ENCODE measurements around the gene DNAH2.

Gene DNAH2

GRCh38 chr17:7744416-7744815 is 26.9 kb downstream of the DNAH2 start:
- Histone ChIP-seq H3K4me3 (ENCODE audit: low read length) (no peak overlapping the region), H3K9ac (ENCODE audit: low read length) (no peak overlapping the region), H3K36me3 (ENCODE audit: control insufficient read depth, insufficient read depth, low read length) (no peaks in the 10 kb centered on the region), H3K27ac (ENCODE audit: low read depth, low read length) (no peak overlapping the region), H3K4me1 (ENCODE audit: control insufficient read depth, insufficient read depth, low read length) (no peaks in the 10 kb centered on the region), H3K27me3 (ENCODE audit: control insufficient read depth, insufficient read depth, low read length) (no peaks in the 10 kb centered on the region)

- Histone ChIP-seq H3K27ac (ENCODE audit: low read depth, low read length) (no peak overlapping the region), H3K4me1 (ENCODE audit: control insufficient read depth, insufficient read depth, low read length) (no peaks in the 10 kb centered on the region), H3K4me3 (ENCODE audit: low read length) (no peak overlapping the region), H3K27me3 (ENCODE audit: control insufficient read depth, insufficient read depth, low read length) (no peaks in the 10 kb centered on the region), H3K36me3 (ENCODE audit: control insufficient read depth, insufficient read depth, low read length) (no peaks in the 10 kb centered on the region), H3K9ac (ENCODE audit: low read length) (no peak overlapping the region)
Observed at GRCh38 chr17:7745748-7746470, 28.4 kb downstream of the DNAH2 start.

GRCh38 chr17:7747635-7748071 is 30.1 kb downstream of the DNAH2 start:
- H3K9ac ChIP-seq (ENCODE audit: low read length) = no peak overlapping the region
- H3K4me1 ChIP-seq (ENCODE audit: control insufficient read depth, insufficient read depth, low read length) = no peaks in the 10 kb centered on the region
- H3K36me3 ChIP-seq (ENCODE audit: control insufficient read depth, insufficient read depth, low read length) = no peaks in the 10 kb centered on the region
- H3K27me3 ChIP-seq (ENCODE audit: control insufficient read depth, insufficient read depth, low read length) = no peaks in the 10 kb centered on the region
- H3K27ac ChIP-seq (ENCODE audit: low read depth, low read length) = no peak overlapping the region
- no peak overlapping the region for H3K4me3 ChIP-seq (ENCODE audit: low read length)

GRCh38 chr17:7748076-7748775 is 30.7 kb downstream of the DNAH2 start:
- no peak overlapping the region for H3K9ac ChIP-seq (ENCODE audit: low read length)
- no peaks in the 10 kb centered on the region for H3K36me3 ChIP-seq (ENCODE audit: control insufficient read depth, insufficient read depth, low read length)
- no peaks in the 10 kb centered on the region for H3K4me1 ChIP-seq (ENCODE audit: control insufficient read depth, insufficient read depth, low read length)
- no peak overlapping the region for H3K4me3 ChIP-seq (ENCODE audit: low read length)
- no peaks in the 10 kb centered on the region for H3K27me3 ChIP-seq (ENCODE audit: control insufficient read depth, insufficient read depth, low read length)
- no peak overlapping the region for H3K27ac ChIP-seq (ENCODE audit: low read depth, low read length)

- Histone ChIP-seq H3K4me1 (ENCODE audit: control insufficient read depth, insufficient read depth, low read length) (no peaks in the 10 kb centered on the region), H3K9ac (ENCODE audit: low read length) (no peak overlapping the region), H3K36me3 (ENCODE audit: control insufficient read depth, insufficient read depth, low read length) (no peaks in the 10 kb centered on the region), H3K27ac (ENCODE audit: low read depth, low read length) (no peak overlapping the region), H3K27me3 (ENCODE audit: control insufficient read depth, insufficient read depth, low read length) (no peaks in the 10 kb centered on the region), H3K4me3 (ENCODE audit: low read length) (no peak overlapping the region)
Observed at GRCh38 chr17:7750321-7750821, 32.8 kb downstream of the DNAH2 start.

GRCh38 chr17:7754656-7755055 is 37.1 kb downstream of the DNAH2 start:
- no peaks in the 10 kb centered on the region for H3K36me3 ChIP-seq (ENCODE audit: control insufficient read depth, insufficient read depth, low read length)
- H3K27me3 ChIP-seq (ENCODE audit: control insufficient read depth, insufficient read depth, low read length) = no peaks in the 10 kb centered on the region
- H3K9ac ChIP-seq (ENCODE audit: low read length) = no peak overlapping the region
- H3K4me3 ChIP-seq (ENCODE audit: low read length) = no peak overlapping the region
- no peaks in the 10 kb centered on the region for H3K4me1 ChIP-seq (ENCODE audit: control insufficient read depth, insufficient read depth, low read length)
- no peak overlapping the region for H3K27ac ChIP-seq (ENCODE audit: low read depth, low read length)

- no peak overlapping the region for H3K9ac ChIP-seq (ENCODE audit: low read length)
- H3K27me3 ChIP-seq (ENCODE audit: control insufficient read depth, insufficient read depth, low read length) = no peaks in the 10 kb centered on the region
- H3K27ac ChIP-seq (ENCODE audit: low read depth, low read length) = no peak overlapping the region
- no peaks in the 10 kb centered on the region for H3K36me3 ChIP-seq (ENCODE audit: control insufficient read depth, insufficient read depth, low read length)
- H3K4me3 ChIP-seq (ENCODE audit: low read length) = no peak overlapping the region
- no peaks in the 10 kb centered on the region for H3K4me1 ChIP-seq (ENCODE audit: control insufficient read depth, insufficient read depth, low read length)
Observed at GRCh38 chr17:7755095-7755890, 37.7 kb downstream of the DNAH2 start.

- H3K27ac ChIP-seq (ENCODE audit: low read depth, low read length) = no peak overlapping the region
- no peak overlapping the region for H3K9ac ChIP-seq (ENCODE audit: low read length)
- H3K4me3 ChIP-seq (ENCODE audit: low read length) = no peak overlapping the region
- no peaks in the 10 kb centered on the region for H3K36me3 ChIP-seq (ENCODE audit: control insufficient read depth, insufficient read depth, low read length)
- no peaks in the 10 kb centered on the region for H3K4me1 ChIP-seq (ENCODE audit: control insufficient read depth, insufficient read depth, low read length)
- no peaks in the 10 kb centered on the region for H3K27me3 ChIP-seq (ENCODE audit: control insufficient read depth, insufficient read depth, low read length)
Observed at GRCh38 chr17:7756968-7757367, 39.4 kb downstream of the DNAH2 start.

- H3K27me3 ChIP-seq (ENCODE audit: control insufficient read depth, insufficient read depth, low read length) = peaks cover 2% of the 10 kb centered on the region
- H3K27ac ChIP-seq (ENCODE audit: low read depth, low read length) = no peak overlapping the region
- no peak overlapping the region for H3K4me3 ChIP-seq (ENCODE audit: low read length)
- no peaks in the 10 kb centered on the region for H3K4me1 ChIP-seq (ENCODE audit: control insufficient read depth, insufficient read depth, low read length)
- H3K9ac ChIP-seq (ENCODE audit: low read length) = no peak overlapping the region
- H3K36me3 ChIP-seq (ENCODE audit: control insufficient read depth, insufficient read depth, low read length) = no peaks in the 10 kb centered on the region
Observed at GRCh38 chr17:7763919-7764318, 46.4 kb downstream of the DNAH2 start.

GRCh38 chr17:7767004-7767403 is 49.5 kb downstream of the DNAH2 start:
- Histone ChIP-seq H3K4me1 (ENCODE audit: control insufficient read depth, insufficient read depth, low read length) (no peaks in the 10 kb centered on the region), H3K4me3 (ENCODE audit: low read length) (no peak overlapping the region), H3K9ac (ENCODE audit: low read length) (no peak overlapping the region), H3K36me3 (ENCODE audit: control insufficient read depth, insufficient read depth, low read length) (no peaks in the 10 kb centered on the region), H3K27me3 (ENCODE audit: control insufficient read depth, insufficient read depth, low read length) (peaks cover 2% of the 10 kb centered on the region), H3K27ac (ENCODE audit: low read depth, low read length) (no peak overlapping the region)

GRCh38 chr17:7767405-7768021 is 50.0 kb downstream of the DNAH2 start:
- H3K36me3 ChIP-seq (ENCODE audit: control insufficient read depth, insufficient read depth, low read length) = no peaks in the 10 kb centered on the region
- H3K9ac ChIP-seq (ENCODE audit: low read length) = no peak overlapping the region
- peaks cover 2% of the 10 kb centered on the region for H3K27me3 ChIP-seq (ENCODE audit: control insufficient read depth, insufficient read depth, low read length)
- H3K27ac ChIP-seq (ENCODE audit: low read depth, low read length) = no peak overlapping the region
- no peak overlapping the region for H3K4me3 ChIP-seq (ENCODE audit: low read length)
- H3K4me1 ChIP-seq (ENCODE audit: control insufficient read depth, insufficient read depth, low read length) = no peaks in the 10 kb centered on the region

- H3K4me3 ChIP-seq (ENCODE audit: low read length) = no peak overlapping the region
- no peaks in the 10 kb centered on the region for H3K4me1 ChIP-seq (ENCODE audit: control insufficient read depth, insufficient read depth, low read length)
- peaks cover 2% of the 10 kb centered on the region for H3K27me3 ChIP-seq (ENCODE audit: control insufficient read depth, insufficient read depth, low read length)
- no peaks in the 10 kb centered on the region for H3K36me3 ChIP-seq (ENCODE audit: control insufficient read depth, insufficient read depth, low read length)
- H3K9ac ChIP-seq (ENCODE audit: low read length) = no peak overlapping the region
- no peak overlapping the region for H3K27ac ChIP-seq (ENCODE audit: low read depth, low read length)
Observed at GRCh38 chr17:7769854-7770253, 52.3 kb downstream of the DNAH2 start.

Data from rectal smooth muscle tissue (tissue), 1 donor.